Endothelial cell of umbilical vein (primary cell): ENCODE measurements around the gene FGF5.

Experiments used
- EZH2 ChIP-seq: IDR thresholded peaks from 2 replicates; pipeline ENCODE4 v1.6.1; 2012; ENCODE audit warnings: borderline replicate concordance, low read depth, mild to moderate bottlenecking, moderate library complexity, low read length, inconsistent platforms; ENCODE audit not compliant: severe bottlenecking
- JUN ChIP-seq: IDR thresholded peaks from 2 replicates; pipeline ENCODE4 v1.6.1; 2011; ENCODE audit warnings: borderline replicate concordance, low read depth; ENCODE audit not compliant: insufficient read length, insufficient read depth
- TF ChIP-seq, protein P1 (sequence below), 2 donors: IDR thresholded peaks; 1 replicate in 1 of 2; 2 replicates in 1 of 2; pipeline ENCODE4 v1.5.1; 2011; ENCODE audit warnings: low read length in 2 of 2, mild to moderate bottlenecking in 2 of 2, moderate library complexity in 2 of 2, control low read depth in 1 of 2, inconsistent platforms in 1 of 2, low read depth in 1 of 2; ENCODE audit not compliant: insufficient read depth in 1 of 2; ENCODE audit errors: extremely low read depth in 1 of 2

DNA sequence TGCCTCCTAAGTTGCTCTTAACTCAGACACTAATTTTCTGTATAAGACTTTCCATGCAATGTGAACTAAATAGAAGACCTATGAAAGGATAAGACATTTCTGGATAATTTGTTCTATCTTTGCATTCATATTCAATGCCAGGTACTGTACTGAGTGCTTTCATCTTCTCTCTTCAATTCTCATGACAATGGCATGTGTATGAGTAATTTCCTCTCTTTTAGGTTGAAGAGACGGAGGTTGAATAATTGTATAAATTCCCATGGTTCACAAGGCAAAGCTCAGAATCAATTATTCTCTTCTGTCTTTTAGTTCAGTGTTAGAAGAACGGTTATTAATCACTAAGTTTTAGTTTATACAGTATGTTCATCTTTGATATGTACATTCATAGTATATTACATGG is 39.8 kb downstream of the FGF5 start:
- TF ChIP-seq, protein P1, sequence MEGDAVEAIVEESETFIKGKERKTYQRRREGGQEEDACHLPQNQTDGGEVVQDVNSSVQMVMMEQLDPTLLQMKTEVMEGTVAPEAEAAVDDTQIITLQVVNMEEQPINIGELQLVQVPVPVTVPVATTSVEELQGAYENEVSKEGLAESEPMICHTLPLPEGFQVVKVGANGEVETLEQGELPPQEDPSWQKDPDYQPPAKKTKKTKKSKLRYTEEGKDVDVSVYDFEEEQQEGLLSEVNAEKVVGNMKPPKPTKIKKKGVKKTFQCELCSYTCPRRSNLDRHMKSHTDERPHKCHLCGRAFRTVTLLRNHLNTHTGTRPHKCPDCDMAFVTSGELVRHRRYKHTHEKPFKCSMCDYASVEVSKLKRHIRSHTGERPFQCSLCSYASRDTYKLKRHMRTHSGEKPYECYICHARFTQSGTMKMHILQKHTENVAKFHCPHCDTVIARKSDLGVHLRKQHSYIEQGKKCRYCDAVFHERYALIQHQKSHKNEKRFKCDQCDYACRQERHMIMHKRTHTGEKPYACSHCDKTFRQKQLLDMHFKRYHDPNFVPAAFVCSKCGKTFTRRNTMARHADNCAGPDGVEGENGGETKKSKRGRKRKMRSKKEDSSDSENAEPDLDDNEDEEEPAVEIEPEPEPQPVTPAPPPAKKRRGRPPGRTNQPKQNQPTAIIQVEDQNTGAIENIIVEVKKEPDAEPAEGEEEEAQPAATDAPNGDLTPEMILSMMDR (IDR thresholded peaks at IDR 0.05; ENCODE audit: extremely low read depth in 1 of 2, insufficient read depth in 1 of 2, low read depth in 1 of 2, low read length in 2 of 2): no peak
- TF ChIP-seq EZH2 (no peak), JUN (peak; percentile 27)
